ENCODE data around the gene LRMDA. TPM values are rescaled to one million over a fixed set of nuclear protein-coding genes. Genes with fewer than 3 reads are reported as not detected.

Gene LRMDA
- total RNA-seq, 1 experiment from 2014 or later: not detected

- no peak overlapping the region for H2AFZ ChIP-seq (ENCODE audit: low read length)
- no peaks in the 10 kb centered on the region; the same call in 1 of the 2 replicates for H3K27me3 ChIP-seq (ENCODE audit: low read length)
- no peak overlapping the region for H3K4me3 ChIP-seq (ENCODE audit: low read length)
- H3K9me2 ChIP-seq (replicated peaks; ENCODE audit: insufficient read depth, low read length): no peaks in the 10 kb centered on the region
- no peak overlapping the region for H3K4me2 ChIP-seq (ENCODE audit: low read depth, low read length, poor library complexity, severe bottlenecking)
- peaks cover 3% of the 10 kb centered on the region; the same call in 1 of the 2 replicates for H3K9me3 ChIP-seq (ENCODE audit: low read length)
- H4K20me1 ChIP-seq (ENCODE audit: insufficient read depth, low read depth, low read length): no peaks in the 10 kb centered on the region
- no peaks in the 10 kb centered on the region for H3K79me2 ChIP-seq (ENCODE audit: low read length)
- no peaks in the 10 kb centered on the region for H3K36me3 ChIP-seq (ENCODE audit: insufficient read depth, low read length)
- DNase-seq: no peak
- H3K27ac ChIP-seq (ENCODE audit: low read length): no peak overlapping the region
- no peak overlapping the region for H3K9ac ChIP-seq (ENCODE audit: low read length)
- no peaks in the 10 kb centered on the region for H3K4me1 ChIP-seq (ENCODE audit: low read length)
Measured at GRCh38 chr10:75441682-75442081, 10.3 kb downstream of the LRMDA start.

GRCh38 chr10:75443362-75443761 lies 11.9 kb downstream of the LRMDA start:
- no peaks in the 10 kb centered on the region for H3K4me1 ChIP-seq (ENCODE audit: low read length)
- H3K9me2 ChIP-seq (replicated peaks; ENCODE audit: insufficient read depth, low read length): no peaks in the 10 kb centered on the region
- no peak overlapping the region for H3K4me3 ChIP-seq (ENCODE audit: low read length)
- DNase-seq: no peak
- no peak overlapping the region for H3K27ac ChIP-seq (ENCODE audit: low read length)
- no peaks in the 10 kb centered on the region for H3K36me3 ChIP-seq (ENCODE audit: insufficient read depth, low read length)
- no peaks in the 10 kb centered on the region for H4K20me1 ChIP-seq (ENCODE audit: insufficient read depth, low read depth, low read length)
- H3K9me3 ChIP-seq (ENCODE audit: low read length): peaks cover 3% of the 10 kb centered on the region; the same call in 1 of the 2 replicates
- no peaks in the 10 kb centered on the region for H3K79me2 ChIP-seq (ENCODE audit: low read length)
- H3K9ac ChIP-seq (ENCODE audit: low read length): no peak overlapping the region
- H3K4me2 ChIP-seq (ENCODE audit: low read depth, low read length, poor library complexity, severe bottlenecking): no peak overlapping the region
- H3K27me3 ChIP-seq (ENCODE audit: low read length): no peaks in the 10 kb centered on the region; the same call in 1 of the 2 replicates
- H2AFZ ChIP-seq (ENCODE audit: low read length): no peak overlapping the region

DNA sequence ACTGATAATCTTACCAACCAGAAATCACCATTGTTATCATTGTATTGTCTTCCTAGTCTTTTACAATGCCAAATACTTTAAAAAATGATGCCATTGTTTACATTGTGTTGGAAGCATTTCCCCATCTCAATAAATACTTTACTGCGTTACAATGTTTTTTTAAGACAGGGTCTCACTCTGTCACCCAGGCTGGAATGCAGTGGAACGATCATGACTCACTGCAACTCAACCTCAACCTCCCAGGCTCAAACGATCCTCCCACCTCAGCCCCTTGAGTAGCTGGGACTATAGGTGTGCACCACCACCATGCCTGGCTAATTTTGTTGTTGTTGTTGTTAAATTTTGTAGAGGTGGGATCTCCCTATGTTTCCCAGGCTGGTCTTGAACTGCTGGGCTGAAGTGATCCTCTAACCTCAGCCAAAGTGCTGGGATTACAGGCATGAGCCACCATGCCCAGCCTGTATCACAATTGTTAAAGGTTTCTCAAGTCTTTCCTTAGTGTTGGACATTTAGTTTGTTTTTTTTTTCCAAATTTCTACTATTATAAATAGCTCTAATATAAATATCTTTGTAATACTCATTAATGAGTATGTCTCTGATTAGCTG lies 13.5 kb downstream of the LRMDA start:
- Histone ChIP-seq H3K79me2 (ENCODE audit: low read length) (no peaks in the 10 kb centered on the region), H3K9me3 (ENCODE audit: low read length) (peaks cover 3% of the 10 kb centered on the region; the same call in 1 of the 2 replicates), H3K4me1 (ENCODE audit: low read length) (no peaks in the 10 kb centered on the region), H2AFZ (ENCODE audit: low read length) (no peak overlapping the region), H4K20me1 (ENCODE audit: insufficient read depth, low read depth, low read length) (no peaks in the 10 kb centered on the region), H3K9me2 (replicated peaks; ENCODE audit: insufficient read depth, low read length) (no peaks in the 10 kb centered on the region), H3K36me3 (ENCODE audit: insufficient read depth, low read length) (no peaks in the 10 kb centered on the region), H3K27me3 (ENCODE audit: low read length) (no peaks in the 10 kb centered on the region; the same call in 1 of the 2 replicates), H3K4me3 (ENCODE audit: low read length) (no peak overlapping the region), H3K4me2 (ENCODE audit: low read depth, low read length, poor library complexity, severe bottlenecking) (no peak overlapping the region), H3K27ac (ENCODE audit: low read length) (no peak overlapping the region), H3K9ac (ENCODE audit: low read length) (no peak overlapping the region)
- DNase-seq: no peak

DNA sequence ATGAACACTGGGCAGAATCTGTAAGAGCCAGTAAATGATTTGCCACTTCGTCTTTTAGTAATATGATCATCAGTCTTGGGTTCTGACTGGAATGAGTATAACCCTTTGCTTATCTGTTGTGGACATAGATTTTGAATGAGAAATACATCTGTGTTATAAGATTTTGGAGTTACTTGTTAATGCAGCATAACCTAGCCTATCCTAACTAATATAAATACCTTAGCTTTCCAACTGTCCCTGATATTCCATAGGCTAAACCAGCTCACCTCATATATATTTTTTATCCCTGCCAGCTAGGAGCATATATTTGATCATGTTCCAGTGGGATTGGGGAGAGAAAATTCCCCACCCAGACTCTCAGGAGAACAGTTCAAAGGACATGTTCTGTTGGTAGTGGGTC lies 15.1 kb downstream of the LRMDA start:
- no peaks in the 10 kb centered on the region for H3K9me2 ChIP-seq (replicated peaks; ENCODE audit: insufficient read depth, low read length)
- no peak overlapping the region for H3K4me2 ChIP-seq (ENCODE audit: low read depth, low read length, poor library complexity, severe bottlenecking)
- DNase-seq: no peak
- H3K36me3 ChIP-seq (ENCODE audit: insufficient read depth, low read length): no peaks in the 10 kb centered on the region
- H2AFZ ChIP-seq (ENCODE audit: low read length): no peak overlapping the region
- no peaks in the 10 kb centered on the region for H4K20me1 ChIP-seq (ENCODE audit: insufficient read depth, low read depth, low read length)
- H3K9me3 ChIP-seq (ENCODE audit: low read length): peaks cover 3% of the 10 kb centered on the region; the same call in 1 of the 2 replicates
- no peak overlapping the region for H3K4me3 ChIP-seq (ENCODE audit: low read length)
- H3K27me3 ChIP-seq (ENCODE audit: low read length): no peaks in the 10 kb centered on the region; the same call in 1 of the 2 replicates
- no peak overlapping the region for H3K9ac ChIP-seq (ENCODE audit: low read length)
- no peaks in the 10 kb centered on the region for H3K4me1 ChIP-seq (ENCODE audit: low read length)
- no peak overlapping the region for H3K27ac ChIP-seq (ENCODE audit: low read length)
- no peaks in the 10 kb centered on the region for H3K79me2 ChIP-seq (ENCODE audit: low read length)

DNA sequence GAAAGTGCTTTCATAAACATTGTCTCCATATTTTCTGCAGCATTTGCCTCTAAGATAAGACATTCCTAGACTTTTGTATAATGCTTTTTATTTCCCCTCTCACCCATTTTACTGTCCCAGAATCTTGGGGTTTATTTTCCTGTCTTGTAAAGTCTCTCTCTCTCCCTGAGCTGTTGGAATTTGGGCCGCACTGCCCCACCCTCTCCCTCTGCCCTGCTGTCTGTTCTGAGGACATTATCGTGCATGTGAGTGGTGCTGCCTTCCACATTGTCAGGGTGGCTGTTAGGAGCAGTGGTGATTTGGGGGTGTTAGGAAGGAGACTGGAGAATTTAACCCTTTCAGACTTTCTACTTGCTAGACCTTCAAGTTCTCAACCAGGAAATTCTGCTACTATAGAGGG lies 16.7 kb downstream of the LRMDA start:
- Histone ChIP-seq H3K4me1 (ENCODE audit: low read length) (no peaks in the 10 kb centered on the region), H4K20me1 (ENCODE audit: insufficient read depth, low read depth, low read length) (no peaks in the 10 kb centered on the region), H3K36me3 (ENCODE audit: insufficient read depth, low read length) (no peaks in the 10 kb centered on the region), H3K27ac (ENCODE audit: low read length) (no peak overlapping the region), H3K4me3 (ENCODE audit: low read length) (no peak overlapping the region), H3K9me2 (replicated peaks; ENCODE audit: insufficient read depth, low read length) (no peaks in the 10 kb centered on the region), H2AFZ (ENCODE audit: low read length) (no peak overlapping the region), H3K9ac (ENCODE audit: low read length) (no peak overlapping the region), H3K27me3 (ENCODE audit: low read length) (no peaks in the 10 kb centered on the region; the same call in 1 of the 2 replicates), H3K4me2 (ENCODE audit: low read depth, low read length, poor library complexity, severe bottlenecking) (no peak overlapping the region), H3K79me2 (ENCODE audit: low read length) (no peaks in the 10 kb centered on the region), H3K9me3 (ENCODE audit: low read length) (peaks cover 3% of the 10 kb centered on the region; the same call in 1 of the 2 replicates)
- DNase-seq: no peak

- Histone ChIP-seq H3K4me1 (ENCODE audit: low read length) (no peaks in the 10 kb centered on the region), H3K27ac (ENCODE audit: low read length) (no peak overlapping the region), H3K9ac (ENCODE audit: low read length) (no peak overlapping the region), H2AFZ (ENCODE audit: low read length) (no peak overlapping the region), H3K27me3 (ENCODE audit: low read length) (no peaks in the 10 kb centered on the region; the same call in 1 of the 2 replicates), H3K4me2 (ENCODE audit: low read depth, low read length, poor library complexity, severe bottlenecking) (no peak overlapping the region), H3K9me3 (ENCODE audit: low read length) (no peaks in the 10 kb centered on the region), H4K20me1 (ENCODE audit: insufficient read depth, low read depth, low read length) (no peaks in the 10 kb centered on the region), H3K9me2 (replicated peaks; ENCODE audit: insufficient read depth, low read length) (no peaks in the 10 kb centered on the region), H3K79me2 (ENCODE audit: low read length) (no peaks in the 10 kb centered on the region), H3K4me3 (ENCODE audit: low read length) (no peak overlapping the region), H3K36me3 (ENCODE audit: insufficient read depth, low read length) (no peaks in the 10 kb centered on the region)
- no peak for DNase-seq
Measured at GRCh38 chr10:75449382-75450074, 18.1 kb downstream of the LRMDA start.

DNA sequence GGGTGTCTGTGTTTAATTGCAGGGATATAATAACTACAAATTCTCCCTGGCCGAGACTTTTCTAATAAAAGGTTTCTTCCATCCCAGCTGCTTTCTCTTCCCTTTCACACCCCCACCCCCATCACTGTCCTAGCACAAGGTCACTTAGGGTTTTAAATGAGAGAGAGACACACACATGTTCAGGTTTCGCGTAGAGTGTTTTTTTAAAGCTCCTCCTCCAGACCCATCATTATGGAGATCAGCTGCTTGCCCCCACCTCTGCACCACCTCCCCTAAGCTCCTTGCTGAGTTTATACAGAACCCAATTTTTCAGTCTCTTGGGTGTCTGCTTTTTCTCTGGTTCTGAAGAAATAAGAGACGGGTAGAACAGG lies 18.6 kb downstream of the LRMDA start:
- DNase-seq: no peak
- Histone ChIP-seq H3K4me3 (ENCODE audit: low read length) (no peak overlapping the region), H3K27me3 (ENCODE audit: low read length) (no peaks in the 10 kb centered on the region; the same call in 1 of the 2 replicates), H3K36me3 (ENCODE audit: insufficient read depth, low read length) (no peaks in the 10 kb centered on the region), H3K27ac (ENCODE audit: low read length) (no peak overlapping the region), H3K9me2 (replicated peaks; ENCODE audit: insufficient read depth, low read length) (no peaks in the 10 kb centered on the region), H3K9me3 (ENCODE audit: low read length) (no peaks in the 10 kb centered on the region), H3K4me2 (ENCODE audit: low read depth, low read length, poor library complexity, severe bottlenecking) (no peak overlapping the region), H4K20me1 (ENCODE audit: insufficient read depth, low read depth, low read length) (no peaks in the 10 kb centered on the region), H2AFZ (ENCODE audit: low read length) (no peak overlapping the region), H3K4me1 (ENCODE audit: low read length) (no peaks in the 10 kb centered on the region), H3K79me2 (ENCODE audit: low read length) (no peaks in the 10 kb centered on the region), H3K9ac (ENCODE audit: low read length) (no peak overlapping the region)

DNA sequence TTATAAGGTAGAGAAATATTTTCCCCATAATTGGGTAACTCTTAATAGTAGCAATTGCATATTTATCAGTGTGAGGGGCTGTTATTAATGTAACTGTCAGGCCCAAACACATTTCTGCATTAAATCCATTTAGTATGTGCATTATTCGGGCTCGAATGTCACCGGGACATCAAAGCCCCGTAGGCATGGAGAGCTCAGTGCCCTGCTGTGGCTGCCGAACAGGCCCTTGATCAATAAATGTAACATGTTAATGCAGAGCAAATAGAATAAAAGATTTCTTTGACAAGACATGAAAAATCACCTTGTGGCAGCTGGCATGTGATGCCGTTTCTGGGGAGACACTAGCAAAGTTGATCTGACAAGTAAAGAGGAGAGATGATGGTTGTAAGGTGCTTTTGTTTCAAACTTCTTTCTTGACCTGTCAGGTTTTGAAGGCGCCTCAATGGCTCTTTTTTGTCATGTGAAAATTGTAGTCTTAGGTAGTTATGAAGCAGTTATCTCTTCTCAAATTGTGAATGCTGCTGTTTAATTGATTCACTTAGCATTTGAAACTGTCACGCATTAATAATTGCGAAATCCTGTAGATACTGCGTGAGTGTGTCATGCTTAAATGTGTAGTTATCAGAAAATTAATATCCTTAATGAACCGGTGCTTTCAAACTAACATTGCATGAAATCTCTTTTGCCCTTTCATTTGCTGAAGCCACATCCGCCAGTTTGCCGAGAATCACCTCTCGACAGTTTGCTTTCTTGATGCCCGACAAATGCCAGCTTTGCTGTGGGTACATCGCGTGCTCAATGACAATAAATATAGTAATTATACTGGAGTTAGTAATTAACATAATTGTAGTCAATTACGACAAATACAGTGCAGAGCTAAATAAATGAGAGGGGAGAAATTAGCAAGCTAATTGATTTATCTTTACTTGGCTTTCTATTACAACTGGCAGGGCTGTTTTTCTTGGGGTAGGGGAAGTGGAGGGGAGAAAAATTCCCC lies 19.5 kb downstream of the LRMDA start:
- H3K27ac ChIP-seq (ENCODE audit: low read length): no peak overlapping the region
- DNase-seq: no peak
- no peak overlapping the region for H3K4me2 ChIP-seq (ENCODE audit: low read depth, low read length, poor library complexity, severe bottlenecking)
- no peak overlapping the region for H3K4me3 ChIP-seq (ENCODE audit: low read length)
- no peaks in the 10 kb centered on the region for H3K4me1 ChIP-seq (ENCODE audit: low read length)
- H3K9me3 ChIP-seq (ENCODE audit: low read length): no peaks in the 10 kb centered on the region
- H3K9me2 ChIP-seq (replicated peaks; ENCODE audit: insufficient read depth, low read length): no peaks in the 10 kb centered on the region
- H2AFZ ChIP-seq (ENCODE audit: low read length): no peak overlapping the region
- H3K79me2 ChIP-seq (ENCODE audit: low read length): no peaks in the 10 kb centered on the region
- H3K36me3 ChIP-seq (ENCODE audit: insufficient read depth, low read length): no peaks in the 10 kb centered on the region
- no peaks in the 10 kb centered on the region for H4K20me1 ChIP-seq (ENCODE audit: insufficient read depth, low read depth, low read length)
- no peak overlapping the region for H3K9ac ChIP-seq (ENCODE audit: low read length)
- no peaks in the 10 kb centered on the region; the same call in 1 of the 2 replicates for H3K27me3 ChIP-seq (ENCODE audit: low read length)
